NCI-H748 treated with DMSO at 0.1 percent for 48 hours (cell line): ENCODE data around the gene SLC12A5.

Experiments used
- DNase-seq: peaks from one replicate; lab custom pipeline; 2025; lab: John Stamatoyannopoulos, UW

SLC12A5 gene

DNA sequence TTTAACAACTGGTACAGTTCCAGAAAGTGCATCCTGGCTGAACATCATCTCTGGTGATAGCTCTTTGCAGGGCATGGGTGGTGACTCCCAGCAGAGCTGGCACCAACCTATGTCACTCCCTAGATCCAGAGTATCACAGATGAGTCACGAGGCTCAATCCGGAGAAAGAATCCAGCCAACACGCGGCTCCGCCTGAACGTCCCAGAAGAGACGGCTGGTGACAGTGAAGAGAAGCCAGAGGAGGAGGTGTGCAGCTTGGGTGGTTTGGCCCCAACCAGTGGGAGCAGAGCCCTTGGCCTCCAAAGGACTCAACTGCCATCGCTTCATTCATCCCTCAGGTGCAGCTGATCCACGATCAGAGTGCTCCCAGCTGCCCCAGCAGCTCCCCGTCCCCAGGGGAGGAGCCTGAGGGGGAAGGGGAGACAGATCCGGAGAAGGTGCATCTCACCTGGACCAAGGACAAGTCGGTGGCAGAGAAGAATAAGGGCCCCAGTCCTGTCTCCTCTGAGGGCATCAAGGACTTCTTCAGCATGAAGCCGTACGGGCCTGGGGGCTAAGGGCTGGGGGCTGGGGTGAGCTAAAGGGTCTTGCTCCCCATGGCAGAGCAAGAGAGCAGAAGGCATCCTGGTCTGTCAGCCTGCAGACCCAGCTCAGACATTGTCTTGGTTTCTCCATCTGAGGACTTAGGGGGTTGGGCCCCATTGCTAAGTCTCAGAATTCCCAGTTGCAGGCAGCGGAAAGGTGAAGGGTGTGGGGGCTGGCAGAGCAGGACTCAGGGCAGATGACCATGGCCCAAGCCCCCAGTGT is 27.2 kb downstream of the SLC12A5 start:
- DNase-seq, result no peak

GRCh38 chr20:46056970-46057855 is 28.2 kb downstream of the SLC12A5 start:
- DNase-seq, result no peak

DNA sequence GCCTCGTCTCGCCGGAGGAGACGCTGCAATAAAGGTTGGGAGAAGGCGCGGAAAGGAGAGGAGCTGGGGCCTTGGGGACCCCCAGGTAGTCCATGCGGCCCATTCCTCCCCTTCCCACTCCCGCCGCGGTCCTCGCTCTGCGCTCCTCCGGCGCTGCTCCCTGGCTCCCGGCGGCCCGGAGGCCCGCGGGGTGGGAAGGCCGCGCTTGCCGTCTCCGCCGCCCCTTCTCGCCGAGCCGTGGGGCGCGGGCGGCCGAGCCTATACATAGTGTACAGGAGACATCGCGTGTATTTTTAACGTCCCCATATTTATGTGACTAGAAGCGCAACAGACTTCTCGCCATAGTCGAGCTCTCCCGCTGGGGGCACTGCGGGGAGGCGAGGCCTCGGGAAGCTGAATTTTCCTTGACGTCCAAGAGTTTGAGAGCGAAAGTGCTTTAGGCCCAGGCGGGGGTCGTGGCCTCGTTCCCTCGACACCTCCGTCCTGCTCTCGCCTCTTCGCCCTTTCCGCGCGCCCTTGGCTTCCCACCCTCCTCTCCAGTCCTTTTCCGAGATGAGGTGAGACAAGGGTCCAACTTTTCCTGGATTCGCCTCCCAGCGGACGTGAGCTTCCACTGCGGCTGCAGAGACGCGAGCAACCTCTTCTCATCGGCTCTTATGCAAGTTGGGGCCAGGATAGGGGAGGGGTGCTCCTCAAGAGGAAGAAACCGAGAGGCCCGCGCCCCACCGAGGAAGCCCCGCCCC is 29.0 kb downstream of the SLC12A5 start:
- DNase-seq, result no peak

- no peak for DNase-seq
Measured at GRCh38 chr20:46058599-46059281, 29.7 kb downstream of the SLC12A5 start.

- DNase-seq, result peak; percentile 48
Measured at GRCh38 chr20:46060301-46060881, 31.4 kb downstream of the SLC12A5 start.

DNA sequence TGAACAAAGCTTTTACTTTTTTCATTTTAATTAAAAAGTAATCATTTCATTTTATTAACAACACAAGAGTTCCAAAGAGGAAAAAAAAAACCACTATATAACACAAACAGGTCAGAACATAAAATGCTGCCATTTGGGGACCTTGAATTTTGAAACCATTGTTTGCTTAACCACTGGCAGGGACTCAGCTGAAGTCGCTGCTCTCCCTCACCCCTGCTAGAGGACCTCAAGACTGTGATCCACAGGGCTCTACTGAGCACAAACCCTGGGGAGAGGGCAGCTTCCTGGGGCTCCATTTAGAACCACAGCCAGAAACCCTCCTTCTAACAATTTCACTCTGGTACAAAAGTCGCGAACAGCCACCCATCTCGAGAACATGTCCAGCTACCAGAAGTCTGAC is 32.0 kb downstream of the SLC12A5 start:
- DNase-seq, result no peak

DNA sequence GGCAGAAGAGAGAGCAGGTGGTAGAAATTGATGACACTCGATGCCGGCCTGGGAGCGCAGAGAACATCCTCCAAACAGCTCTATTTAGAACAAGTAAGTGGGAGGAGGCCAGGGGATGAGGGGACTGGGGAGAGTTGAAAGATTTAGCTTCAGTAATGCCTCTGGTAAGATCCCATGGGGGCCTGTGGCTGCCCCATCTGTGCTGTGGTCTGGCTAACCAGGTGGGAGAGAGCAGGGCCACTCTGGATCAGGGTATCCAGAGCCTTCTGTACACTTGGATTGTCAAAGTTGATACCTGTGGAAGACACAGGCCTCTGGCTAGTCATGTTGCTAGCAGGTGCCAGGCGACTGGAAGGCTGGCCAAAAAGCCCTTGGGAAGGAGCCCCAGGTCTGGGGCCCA is 33.1 kb downstream of the SLC12A5 start:
- DNase-seq, result no peak

DNA sequence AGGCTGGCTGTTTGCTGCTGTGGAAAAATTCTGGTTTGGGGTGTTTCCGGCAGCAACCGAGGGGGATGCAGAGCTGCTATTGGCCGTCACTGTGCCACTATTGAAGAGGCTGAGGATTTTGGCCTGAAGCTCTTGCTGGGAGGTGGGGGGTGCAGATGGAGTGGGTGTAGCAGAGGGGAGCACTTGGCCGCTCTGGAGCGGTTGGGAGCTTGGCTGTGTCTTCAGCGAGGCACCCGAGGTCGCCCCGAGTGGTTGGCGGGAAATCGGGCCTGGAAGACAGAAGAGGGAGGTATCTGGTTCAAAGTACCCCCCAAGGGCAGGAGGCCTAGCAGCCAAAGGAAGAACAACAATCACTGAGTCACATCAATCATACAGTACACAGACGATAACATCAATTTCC is 33.6 kb downstream of the SLC12A5 start:
- DNase-seq, result no peak

- no peak for DNase-seq
Measured at GRCh38 chr20:46063151-46063550, 34.1 kb downstream of the SLC12A5 start.

- DNase-seq, result no peak
Measured at GRCh38 chr20:46063652-46064054, 34.6 kb downstream of the SLC12A5 start.

DNA sequence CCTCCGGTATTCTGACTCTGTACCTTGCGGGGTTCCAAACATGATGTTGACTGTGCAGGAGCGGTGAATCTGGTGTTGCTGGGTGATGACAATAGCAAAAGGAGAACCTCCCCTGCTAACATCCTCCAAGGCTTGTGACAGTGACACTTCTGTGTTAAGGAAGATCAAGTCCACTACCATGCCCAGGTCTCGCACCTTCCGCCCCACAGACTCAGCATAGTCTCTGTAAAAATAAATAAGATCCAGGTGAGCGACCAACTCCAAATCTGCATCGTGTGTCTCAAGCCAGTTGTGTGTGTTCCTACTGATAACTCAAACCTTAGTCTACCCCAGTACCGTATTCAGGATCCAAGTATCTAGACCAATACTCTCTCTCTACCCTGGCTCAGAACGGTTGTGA is 36.0 kb downstream of the SLC12A5 start:
- no peak for DNase-seq

DNA sequence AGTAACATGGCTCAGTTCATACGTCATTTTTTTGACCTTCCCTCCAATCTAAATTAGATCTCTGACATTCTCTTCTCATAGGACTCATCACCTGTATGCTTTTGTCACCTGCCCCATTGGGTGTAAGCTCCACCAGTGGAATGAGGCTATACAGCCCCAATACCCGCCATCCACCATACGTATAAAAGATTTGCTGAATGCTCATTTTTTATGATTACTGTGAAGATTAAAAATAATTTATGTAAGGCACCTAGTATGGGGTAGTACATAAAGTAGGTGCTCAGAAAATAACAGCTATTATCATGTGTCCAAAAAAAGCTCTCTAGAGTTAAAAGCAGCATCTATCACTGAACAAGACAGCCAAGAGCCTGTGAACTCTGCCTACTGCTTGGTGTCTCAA is 36.7 kb downstream of the SLC12A5 start:
- no peak for DNase-seq

- no peak for DNase-seq
Measured at GRCh38 chr20:46070215-46070900, 41.3 kb downstream of the SLC12A5 start.

DNA sequence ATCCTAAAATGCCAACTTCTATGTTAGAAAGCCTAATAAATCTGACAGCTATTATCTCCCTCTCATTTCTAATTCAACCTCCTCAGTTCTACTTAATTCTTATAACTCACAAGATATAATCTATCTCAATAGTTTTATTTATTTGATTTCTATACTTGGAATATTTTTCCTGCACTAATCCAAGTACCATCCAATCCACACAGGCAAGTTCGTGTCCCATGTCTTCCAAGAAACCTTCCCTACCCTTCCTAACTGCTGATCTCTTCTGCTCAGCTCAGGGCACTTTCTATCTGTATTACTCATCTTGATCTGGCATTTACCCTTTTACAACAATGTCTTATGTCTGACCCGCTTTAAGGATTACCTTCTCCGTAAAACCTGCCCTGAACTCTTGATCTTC is 42.6 kb downstream of the SLC12A5 start:
- DNase-seq, result no peak

GRCh38 chr20:46073024-46073423 is 44.0 kb downstream of the SLC12A5 start:
- DNase-seq, result no peak

- DNase-seq, result no peak
Measured at GRCh38 chr20:46073443-46073842, 44.4 kb downstream of the SLC12A5 start.

GRCh38 chr20:46074006-46074405 is 45.0 kb downstream of the SLC12A5 start:
- no peak for DNase-seq

DNA sequence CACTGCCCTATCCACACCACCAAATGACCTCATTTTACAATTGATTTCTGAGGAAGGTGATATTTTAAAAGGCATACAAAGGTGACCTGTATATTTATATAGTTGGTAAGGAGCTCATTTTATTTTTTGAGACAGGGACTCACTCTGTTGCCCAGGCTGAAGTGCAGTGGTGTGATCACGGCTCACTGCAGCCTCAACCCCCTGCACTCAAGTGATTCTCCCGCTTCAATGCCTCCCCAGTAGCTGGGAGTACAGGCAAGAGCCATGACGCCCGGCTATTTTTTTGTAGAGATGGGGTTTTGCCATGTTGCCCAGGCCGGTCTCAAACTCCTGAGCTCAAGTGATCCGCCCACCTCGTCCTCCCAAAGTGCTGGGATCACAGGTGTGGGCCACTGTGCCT is 47.8 kb downstream of the SLC12A5 start:
- no peak for DNase-seq

DNA sequence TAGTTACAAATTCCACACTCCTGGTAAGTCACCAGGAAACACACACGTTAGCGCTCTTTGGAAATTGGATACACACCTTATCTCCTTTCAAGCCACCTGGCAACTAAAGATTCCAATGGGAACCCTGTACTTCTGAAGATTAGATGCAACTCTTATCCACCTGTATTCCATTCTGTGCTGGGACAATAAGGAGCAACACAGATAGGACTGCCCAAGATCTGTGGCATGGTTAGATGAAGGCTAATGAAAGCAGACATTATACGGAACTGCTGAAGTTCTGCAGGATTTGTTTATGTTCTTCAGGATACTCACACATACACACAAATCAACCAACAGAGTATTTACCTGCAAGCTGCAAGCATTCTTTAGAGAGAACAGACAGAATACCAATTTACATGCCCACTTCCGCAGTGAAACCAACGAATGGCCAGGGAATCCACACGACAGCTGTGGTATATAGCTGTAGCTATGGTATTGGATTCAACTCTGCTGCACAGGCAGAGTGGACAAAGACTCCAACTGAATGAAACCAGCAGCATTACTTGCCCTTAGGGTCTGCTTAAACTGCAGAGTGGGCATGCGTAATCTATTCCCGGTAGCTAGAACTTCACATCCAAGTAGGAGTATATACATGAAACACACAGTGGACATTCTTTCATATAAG is 48.8 kb downstream of the SLC12A5 start:
- DNase-seq, result no peak

- DNase-seq, result no peak
Measured at GRCh38 chr20:46078954-46079353, 49.9 kb downstream of the SLC12A5 start.
